GM21786 (cell line): ENCODE data around the gene ADGRG6.
"Not testable (repeated sequence)": the region's sequence is repeated elsewhere in the genome, so short reads cannot be mapped to it uniquely, and the experiment has no call there.

Source experiments
- ATAC-seq: cut with Tn5 transposase; IDR thresholded peaks from one replicate; pipeline ENCODE4 v1.9.1; 2021; ENCODE audit not compliant: unreplicated experiment

ADGRG6 gene

DNA sequence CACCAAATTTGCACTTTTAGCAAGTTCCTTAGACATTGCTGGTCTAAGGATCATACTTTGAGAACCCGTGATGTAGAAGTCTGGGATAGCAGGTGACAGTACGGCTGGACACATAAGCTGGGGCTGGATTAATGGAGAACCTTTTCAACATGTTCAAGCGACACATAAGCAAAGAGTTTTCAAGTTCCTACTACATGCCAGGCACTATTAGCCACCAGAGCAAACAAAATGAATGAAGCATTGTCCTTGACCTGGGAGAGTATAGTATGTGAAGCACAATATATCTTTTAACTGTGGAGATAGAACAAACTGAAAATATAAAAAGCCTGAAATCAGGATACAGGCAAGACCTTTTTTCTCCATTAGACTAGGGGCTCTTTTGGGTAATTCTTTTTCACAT lies 102.9 kb downstream of the ADGRG6 start:
- no peak for ATAC-seq

DNA sequence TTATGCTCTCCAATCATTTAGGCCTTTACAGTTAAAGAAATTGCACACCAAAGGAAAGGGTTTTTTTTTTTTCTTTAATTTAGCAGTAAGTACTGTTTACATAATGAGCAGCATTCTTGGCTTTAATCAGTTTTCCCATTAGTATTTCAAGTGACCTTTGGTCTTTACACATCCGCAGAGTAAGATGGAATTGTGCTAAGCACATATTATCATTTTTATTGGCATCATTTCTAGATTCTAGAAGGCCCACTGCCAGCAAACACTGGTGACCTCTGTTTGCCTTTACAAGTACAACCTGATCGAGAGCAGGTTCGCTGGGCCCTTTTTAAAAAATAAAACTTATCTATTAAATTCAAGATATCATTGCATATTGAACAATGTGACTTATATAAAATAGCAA lies 104.3 kb downstream of the ADGRG6 start:
- ATAC-seq: no peak

DNA sequence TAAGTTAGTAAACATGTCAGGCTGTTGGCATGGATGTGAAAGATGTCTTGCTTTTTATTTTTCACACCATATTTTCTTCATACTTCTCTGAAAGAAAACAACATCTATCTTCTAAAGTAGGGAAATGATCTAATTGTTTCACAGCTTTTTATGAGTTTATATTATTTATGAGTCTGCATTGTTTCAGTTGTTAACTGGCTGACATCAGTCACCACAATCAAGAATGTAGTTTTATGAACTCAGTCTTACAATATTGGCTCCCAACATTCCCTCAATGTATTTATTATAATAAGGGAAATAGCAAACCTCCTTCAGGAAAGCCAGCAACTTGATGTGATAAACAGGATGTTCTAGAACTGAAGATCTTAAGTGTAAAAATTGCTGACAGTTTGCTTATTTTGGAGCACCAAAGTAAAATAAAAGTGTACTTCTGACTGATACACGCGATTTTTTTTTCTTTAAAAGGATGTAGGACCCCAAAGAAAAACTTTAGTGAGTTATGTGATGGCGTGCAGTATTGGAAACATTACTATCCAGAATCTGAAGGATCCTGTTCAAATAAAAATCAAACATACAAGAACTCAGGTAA lies 106.0 kb downstream of the ADGRG6 start:
- ATAC-seq: no peak

DNA sequence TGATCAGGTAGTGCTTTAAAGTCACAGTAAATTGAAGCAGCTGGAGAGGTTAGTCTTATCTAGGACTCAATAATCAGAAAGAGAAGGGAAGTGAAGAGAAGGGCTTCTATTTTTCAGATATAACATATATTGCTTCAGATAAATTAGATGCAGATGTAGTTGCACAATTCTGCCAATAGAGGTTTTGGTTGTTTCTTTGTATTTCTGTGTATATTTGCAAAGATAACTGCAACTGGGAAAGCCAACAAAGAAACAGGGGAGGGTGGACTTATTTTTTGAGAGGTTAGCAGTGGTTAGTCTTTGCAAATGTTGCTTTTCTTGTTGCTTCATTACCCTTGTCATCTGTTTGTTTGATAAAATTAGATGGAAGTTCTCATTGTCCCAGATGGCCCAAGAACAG lies 106.6 kb downstream of the ADGRG6 start:
- ATAC-seq: no peak

DNA sequence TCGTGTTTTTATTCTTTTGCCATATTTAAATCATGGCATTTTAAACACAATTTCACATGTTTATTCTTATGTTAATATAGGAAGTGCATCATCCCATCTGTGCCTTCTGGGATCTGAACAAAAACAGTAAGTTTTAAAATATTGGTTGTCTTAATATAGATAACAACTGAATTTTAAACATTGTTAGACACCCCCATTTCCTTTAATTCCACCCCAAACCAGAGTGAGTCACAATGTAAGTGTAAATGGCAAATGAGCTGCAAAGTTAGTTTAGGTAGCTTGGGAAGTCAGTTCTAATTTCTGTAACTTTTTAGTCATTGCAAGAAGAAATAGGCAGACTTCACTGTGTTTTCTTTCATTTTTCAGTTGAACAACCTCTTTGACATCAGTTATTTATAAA lies 108.0 kb downstream of the ADGRG6 start:
- no peak for ATAC-seq

DNA sequence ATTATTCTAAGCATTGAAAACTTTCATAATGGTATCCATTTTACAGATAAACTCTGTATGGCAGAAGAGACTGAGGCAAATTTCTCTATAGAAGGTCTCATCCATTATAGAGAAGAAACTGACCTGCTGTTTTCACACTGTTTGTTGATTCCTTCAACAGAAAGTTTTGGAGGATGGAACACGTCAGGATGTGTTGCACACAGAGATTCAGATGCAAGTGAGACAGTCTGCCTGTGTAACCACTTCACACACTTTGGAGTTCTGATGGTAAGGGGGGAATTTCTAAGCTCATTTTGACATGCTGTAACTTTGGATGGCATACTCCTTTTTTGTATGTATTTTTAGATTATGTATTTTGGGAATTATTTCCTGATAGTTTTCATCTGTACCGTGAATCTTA lies 109.3 kb downstream of the ADGRG6 start:
- no peak for ATAC-seq

DNA sequence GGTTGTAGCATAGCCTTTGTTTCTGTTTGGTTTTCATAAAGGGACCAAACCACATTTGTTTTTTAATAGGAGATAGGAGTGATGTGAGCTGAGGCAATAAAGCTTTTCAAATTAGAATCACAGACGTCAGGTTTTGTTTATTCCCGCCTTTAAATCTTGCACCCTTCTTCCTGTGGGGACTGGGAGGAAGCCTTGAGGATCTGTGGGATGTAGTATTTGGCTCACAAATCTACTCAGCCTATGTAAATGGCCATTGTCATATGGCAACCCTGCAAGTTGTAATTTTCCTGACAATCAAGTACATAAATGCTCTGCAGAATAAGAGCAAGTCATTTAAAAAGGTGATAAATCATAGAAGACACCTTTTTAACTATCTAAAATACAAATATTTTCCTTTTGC lies 110.4 kb downstream of the ADGRG6 start:
- no peak for ATAC-seq

DNA sequence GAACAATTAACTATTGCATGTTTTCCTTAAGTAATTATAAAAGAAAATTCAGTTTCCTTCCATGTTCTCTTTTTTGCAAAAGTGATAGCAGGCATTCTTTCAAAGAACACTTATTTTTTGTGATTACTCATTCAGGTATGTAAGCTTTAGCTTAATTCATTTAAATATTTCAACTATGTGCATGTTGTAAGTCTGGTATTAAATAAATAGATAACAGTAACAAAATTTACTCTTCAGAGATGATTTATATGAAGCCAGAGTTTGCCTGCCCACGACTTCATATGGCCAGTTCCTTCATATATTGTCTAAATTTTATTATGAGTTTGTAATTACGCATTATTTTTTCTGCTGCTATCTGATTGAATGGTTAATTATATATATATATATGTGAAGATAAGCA lies 110.9 kb downstream of the ADGRG6 start:
- no peak for ATAC-seq

DNA sequence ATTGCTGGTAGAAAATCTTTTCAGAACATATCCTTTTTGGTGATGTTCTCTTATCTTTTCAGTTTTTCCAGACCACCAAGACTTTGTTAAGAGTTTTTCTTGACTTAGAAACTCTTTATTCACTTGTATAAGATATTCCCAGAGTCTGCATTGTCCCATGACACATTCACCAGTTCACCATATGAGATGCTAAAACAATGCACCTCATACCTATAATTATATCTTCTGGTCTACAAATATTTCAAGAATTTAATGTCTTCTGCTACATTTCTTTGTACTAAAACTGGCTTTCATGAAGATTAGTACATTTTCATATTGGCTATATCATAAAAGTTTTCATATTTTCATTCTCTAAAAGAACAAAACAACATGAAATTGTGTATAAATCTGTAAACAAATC lies 111.3 kb downstream of the ADGRG6 start:
- no peak for ATAC-seq

DNA sequence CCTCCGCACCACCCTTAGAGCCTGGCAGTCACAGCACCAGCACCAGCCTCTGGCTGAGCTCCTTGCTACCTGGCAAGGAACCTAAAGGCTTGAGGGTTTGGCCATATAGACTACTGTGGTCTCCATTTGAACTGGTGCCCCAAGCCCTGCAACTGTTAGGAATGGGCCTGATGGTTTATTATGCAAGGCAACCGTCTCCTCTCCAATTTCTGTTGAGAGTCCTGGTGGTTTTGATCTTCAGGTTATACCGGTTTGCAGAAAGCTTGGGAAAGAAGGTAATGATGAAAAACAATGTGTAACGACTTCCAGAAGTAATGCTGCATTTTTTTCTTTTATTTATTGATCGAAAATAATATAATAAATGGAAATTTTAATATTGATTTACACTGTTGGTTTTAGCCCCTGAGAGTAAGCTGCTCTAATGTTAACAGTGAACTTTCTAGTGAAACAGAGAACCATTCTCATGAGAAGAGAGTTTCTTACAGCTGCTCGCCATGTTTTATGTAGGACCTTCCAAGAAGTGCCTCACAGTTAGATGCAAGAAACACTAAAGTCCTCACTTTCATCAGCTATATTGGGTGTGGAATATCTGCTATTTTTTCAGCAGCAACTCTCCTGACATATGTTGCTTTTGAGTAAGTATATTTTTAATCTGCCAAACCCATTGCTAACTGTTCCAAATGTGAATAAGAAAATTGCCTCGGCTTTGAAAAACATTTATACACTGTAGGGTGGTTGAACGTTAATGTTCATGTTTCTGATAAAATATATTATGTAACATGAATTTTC lies 112.8 kb downstream of the ADGRG6 start:
- no peak for ATAC-seq

DNA sequence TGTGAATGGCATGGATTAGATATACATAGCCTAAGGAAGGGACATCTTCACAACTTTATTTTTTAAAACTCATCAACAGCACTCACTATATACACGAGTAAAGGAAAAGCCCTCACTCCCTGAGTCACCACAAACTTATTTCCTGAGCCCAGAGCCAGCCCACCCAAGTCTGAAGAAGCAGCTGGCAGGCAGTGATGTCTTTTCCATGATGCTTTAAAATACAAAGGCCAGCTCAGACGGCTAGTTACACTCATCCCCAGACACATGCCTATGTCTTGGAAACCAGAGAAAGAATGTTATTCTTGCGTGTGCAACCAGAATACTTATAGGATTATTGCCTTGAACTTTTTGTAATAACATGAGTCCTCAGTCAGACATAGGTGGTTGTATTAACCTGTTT lies 114.4 kb downstream of the ADGRG6 start:
- no peak for ATAC-seq

DNA sequence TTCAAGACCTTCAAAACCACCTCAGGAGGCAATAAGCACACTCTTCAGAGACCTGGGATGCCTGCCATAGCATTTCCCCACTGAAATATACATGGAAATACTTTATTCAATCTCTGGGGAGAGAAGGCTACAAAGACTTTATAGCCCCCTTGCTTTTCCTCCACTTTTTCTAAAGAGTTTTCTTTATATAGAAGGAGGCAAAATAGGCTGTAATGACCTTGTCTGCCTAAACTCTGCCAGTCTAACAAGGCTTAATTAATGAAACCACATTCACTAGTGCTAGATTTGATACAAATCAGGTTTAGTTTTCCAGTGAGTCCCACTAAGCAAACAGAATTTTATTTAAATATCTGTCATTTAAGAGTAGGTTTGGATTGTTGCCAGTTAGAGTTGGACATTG lies 114.9 kb downstream of the ADGRG6 start:
- ATAC-seq: no peak

DNA sequence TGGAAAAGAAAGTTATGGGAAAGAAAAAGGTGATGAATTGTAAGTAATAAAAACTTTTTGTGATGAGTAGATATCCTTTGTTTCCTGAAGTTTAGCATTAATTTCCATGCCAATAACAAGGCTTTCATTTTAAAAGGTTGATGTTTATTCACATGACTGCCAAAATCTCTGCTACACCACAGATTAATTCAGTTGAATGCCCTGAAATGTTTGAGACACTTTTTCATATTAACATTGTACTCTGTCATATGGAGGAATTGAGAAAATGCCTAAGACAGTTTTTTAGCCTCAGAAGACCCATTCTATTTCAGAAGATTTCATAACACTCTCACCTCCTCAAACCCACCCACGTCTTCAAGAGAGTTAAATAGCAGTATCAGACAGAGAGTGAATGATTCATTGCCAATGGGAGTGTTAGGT lies 115.5 kb downstream of the ADGRG6 start:
- no peak for ATAC-seq

DNA sequence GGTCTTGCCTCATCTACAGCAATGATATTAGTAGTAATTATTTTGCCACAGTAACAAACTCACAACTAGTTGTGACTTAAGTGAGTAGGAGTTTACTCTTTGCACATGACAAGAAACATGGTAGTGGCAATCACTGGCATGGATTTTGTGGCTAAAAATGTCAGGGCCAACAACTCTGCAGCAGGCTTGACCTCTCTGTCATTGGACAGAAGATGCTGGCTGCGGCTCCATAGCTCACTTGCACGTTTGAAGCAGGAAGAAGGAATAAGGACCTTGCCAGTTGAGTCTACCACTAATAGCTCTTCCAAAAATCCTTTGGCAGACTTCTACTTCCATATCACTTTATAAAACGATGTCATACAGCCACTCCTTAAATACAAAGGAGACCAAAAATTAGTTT lies 117.3 kb downstream of the ADGRG6 start:
- ATAC-seq: no peak

DNA sequence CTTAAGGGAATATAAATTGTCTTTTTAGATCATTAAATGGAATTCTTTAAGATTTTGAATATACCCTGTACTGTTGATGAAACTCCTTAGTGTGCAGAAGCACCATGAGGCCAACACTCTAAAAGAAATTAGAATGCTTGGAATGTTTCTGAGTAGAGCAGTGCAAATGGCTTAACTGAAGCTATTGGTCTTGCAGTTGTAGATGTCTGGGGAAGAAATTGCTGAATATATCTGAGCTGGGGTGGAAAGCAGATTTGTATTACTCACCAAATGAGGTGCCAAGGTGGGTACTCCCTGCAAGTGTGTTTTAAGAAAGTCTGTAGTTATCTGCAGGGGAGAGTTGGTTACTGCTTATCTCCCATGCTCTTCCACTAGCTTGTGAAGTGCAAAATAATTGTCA lies 119.0 kb downstream of the ADGRG6 start:
- no peak for ATAC-seq

DNA sequence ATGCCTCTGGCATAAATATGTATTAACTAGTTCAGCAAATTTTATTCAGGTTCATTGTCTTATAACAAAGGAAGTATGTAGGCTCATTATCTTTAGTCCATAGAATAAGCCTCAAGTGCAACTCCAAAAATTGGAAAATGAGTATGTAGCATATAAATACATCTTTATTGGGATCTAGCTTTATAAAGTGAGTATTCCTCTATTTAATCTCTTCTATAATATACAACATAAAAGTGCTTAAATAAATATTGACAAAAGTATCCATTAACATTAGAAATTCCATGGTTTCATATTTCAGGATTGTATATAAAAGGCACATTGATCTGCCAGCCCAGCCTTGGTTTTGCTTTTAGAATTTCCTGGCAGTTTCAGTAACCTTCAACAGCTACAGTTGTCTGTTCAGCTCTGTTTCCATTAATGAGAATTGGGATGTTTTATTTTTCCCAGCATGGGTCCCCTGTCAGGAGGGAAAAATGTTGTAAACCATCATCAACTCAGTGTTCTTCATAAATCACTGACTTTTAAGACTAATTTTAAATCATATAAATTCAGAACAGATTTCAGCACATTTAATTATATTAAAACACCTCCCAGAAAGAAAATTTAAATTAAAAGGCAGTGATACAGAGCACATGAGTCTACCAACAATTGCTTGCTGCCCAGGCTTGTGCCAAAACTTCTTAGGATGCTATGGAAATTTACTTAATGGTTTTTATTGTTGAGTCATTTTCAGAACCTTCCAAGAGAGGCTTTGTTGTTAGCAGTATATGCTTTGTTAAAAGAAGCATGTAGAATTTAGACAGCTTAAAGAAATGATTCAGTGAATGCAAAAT lies 119.7 kb downstream of the ADGRG6 start:
- no peak for ATAC-seq

DNA sequence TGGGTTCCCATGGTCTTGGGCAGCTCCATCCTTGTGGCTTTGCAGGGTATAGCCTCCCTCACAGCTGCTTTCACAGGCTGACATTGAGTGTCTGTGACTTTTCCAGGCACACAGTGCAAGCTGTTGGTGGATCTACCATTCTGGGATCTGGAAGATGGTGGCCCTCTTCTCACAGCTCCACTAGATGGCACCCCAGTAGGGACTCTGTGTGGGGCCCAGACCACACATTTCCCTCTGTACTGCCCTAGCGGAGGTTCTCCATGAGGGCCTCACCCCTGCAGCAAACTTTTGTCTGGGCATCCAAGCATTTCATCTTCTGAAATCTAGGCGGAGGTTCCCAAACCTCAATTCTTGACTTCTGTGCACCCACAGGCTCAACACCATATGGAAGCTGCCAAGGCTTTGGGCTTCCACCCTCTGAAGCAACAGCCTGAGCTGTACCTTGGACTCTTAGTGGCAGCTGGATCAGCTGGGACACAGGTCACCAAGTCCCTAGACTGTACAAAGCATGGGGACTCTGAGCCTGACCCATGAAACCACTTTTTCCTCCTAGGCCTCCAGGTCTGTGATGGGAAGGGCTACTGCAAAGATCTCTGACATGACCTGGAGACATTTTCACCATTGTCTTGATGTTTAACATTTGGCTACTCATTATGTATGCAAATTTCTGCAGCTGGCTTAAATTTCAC lies 124.8 kb downstream of the ADGRG6 start:
- not testable (repeated sequence) for ATAC-seq

DNA sequence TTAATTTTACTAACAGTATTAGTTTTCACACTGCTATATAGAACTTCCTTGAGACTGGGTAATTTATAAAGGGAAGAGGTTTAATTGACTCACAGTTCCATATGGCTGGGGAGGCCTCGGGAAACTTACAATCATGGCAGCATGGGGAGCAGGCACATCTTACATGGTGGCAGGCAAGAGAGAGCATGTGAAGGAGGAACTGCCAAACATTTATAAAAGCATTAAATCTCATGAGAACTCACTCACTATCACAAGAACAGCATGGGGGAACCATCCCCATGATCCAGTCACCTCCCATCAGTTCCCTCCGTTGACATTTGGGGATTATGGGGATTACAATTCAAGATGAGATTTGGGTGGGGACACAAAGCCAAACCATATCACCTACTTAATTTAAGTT lies 126.7 kb downstream of the ADGRG6 start:
- ATAC-seq: not testable (repeated sequence)

DNA sequence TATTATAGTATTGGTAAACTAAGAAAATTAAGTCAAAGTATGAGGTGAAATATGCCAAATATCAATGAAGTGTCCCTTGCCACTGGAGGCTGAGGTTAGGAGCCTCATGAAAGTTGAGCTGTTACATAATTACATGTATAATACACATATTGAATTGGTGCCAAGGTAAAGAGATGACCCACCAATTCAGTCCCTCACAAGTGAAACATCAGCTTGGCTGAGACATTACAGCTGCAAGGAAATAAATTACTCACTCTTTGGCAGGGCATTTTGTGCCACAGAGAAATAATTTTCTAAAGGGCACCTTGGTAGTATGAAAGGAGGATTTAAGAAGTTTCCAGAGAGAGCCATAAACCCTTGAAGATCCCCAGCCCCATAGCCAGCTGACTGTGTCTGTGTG lies 127.4 kb downstream of the ADGRG6 start:
- no peak for ATAC-seq

DNA sequence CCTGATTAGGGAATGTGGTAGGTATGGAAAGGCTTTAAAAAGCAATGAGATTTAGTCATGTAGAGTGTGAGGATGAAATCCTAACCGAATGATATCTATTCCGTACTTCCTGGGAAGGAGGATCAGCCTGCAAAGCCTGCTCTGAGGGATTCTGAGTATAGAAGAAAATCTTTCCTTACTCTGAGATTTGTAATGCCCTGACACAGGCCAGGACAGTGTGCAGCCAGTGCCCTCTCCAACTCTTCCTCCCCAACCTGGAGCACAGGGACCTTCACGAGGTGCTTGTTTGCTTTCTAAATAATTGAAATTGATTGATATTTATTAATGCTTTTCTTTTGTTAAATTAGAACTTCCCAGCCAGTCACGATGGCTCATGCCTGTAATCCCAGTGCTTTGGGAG lies 131.6 kb downstream of the ADGRG6 start:
- no peak for ATAC-seq

DNA sequence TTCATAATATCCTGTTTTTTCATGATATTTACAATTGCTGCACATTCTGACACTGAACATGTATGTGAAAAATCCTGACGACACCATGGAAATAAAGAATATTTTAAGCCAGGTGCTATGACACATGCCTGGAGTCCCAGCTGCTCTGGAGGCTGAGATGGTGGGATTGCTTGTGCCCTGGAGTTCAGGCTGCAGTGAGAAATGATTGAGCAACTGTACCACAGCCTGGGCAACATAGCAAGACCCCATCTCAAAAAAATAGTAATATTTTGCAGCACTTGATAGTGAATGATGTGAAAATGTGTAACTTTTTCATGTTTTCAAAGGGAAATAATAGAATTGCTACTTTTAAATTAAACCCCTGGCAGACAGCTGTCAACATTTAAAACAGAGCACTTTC lies 137.1 kb downstream of the ADGRG6 start:
- no peak for ATAC-seq
